A549 (cell line): ENCODE data around the gene TRIM45. TPM values are rescaled to one million over a fixed set of nuclear protein-coding genes. Genes with fewer than 3 reads are reported as not detected.

ENCODE experiments used
- BCL3 ChIP-seq: fragments of >200 bp; sonication (Bioruptor Twin); formaldehyde crosslinking; IDR thresholded peaks from 3 replicates; pipeline ENCODE4 v1.6.1; 2016
- CBX8 ChIP-seq: fragments of 200-600 bp; sonication (generic); IDR thresholded peaks from 2 replicates; pipeline ENCODE4 v1.6.1; 2016
- CEBPB ChIP-seq, 2 experiments: fragments of >200 bp in 1 of 2; sonication (Bioruptor Twin) in 1 of 2; formaldehyde crosslinking in 1 of 2; IDR thresholded peaks; 2 replicates each; pipeline ENCODE4 v1.6.1; 2012 to 2016
- CHD4 ChIP-seq: fragments of 200-600 bp; sonication (generic); IDR thresholded peaks from 2 replicates; pipeline ENCODE4 v1.6.1; 2016; ENCODE audit warnings: antibody characterized with exemption, mild to moderate bottlenecking, borderline replicate concordance
- CTCF ChIP-seq: fragments of >200 bp; sonication (Bioruptor Twin); formaldehyde crosslinking; IDR thresholded peaks from 3 replicates; pipeline ENCODE4 v1.5.1; 2016
- E2F6 ChIP-seq: IDR thresholded peaks from 2 replicates; pipeline ENCODE4 v1.6.1; 2012; ENCODE audit warnings: low read depth, borderline replicate concordance
- EHF ChIP-seq: fragments of 250-450 bp; sonication (Bioruptor Pico); IDR thresholded peaks from 2 replicates; pipeline ENCODE4 v1.5.0; 2020; ENCODE audit warnings: mild to moderate bottlenecking
- ESRRA ChIP-seq: fragments of 150-350 bp; IDR thresholded peaks from 2 replicates; pipeline ENCODE4 v1.6.1; 2014; ENCODE audit warnings: mild to moderate bottlenecking, low read length, borderline replicate concordance
- FOSB ChIP-seq: fragments of 250-450 bp; sonication (Bioruptor Pico); IDR thresholded peaks from 2 replicates; pipeline ENCODE4 v1.5.0; 2020; ENCODE audit warnings: mild to moderate bottlenecking, moderate library complexity
- FOSL2 ChIP-seq, 2 experiments: fragments of 450-650 bp in 1 of 2; fragments of >200 bp in 1 of 2; sonication (Bioruptor Twin) in 1 of 2; formaldehyde crosslinking; IDR thresholded peaks; 2 replicates each; pipeline versions ENCODE4 v1.5.0 to v1.6.1; 2016 to 2020; ENCODE audit warnings: mild to moderate bottlenecking in 1 of 2, moderate library complexity in 1 of 2
- HOXB5 ChIP-seq: fragments of 250-450 bp; sonication (Bioruptor Pico); IDR thresholded peaks from 2 replicates; pipeline ENCODE4 v1.5.0; 2020; ENCODE audit warnings: mild to moderate bottlenecking, moderate library complexity
- MAX ChIP-seq: IDR thresholded peaks from 2 replicates; pipeline ENCODE4 v1.6.1; 2012
- MAZ ChIP-seq: fragments of 150-350 bp; IDR thresholded peaks from 2 replicates; pipeline ENCODE4 v1.6.1; 2014; ENCODE audit warnings: antibody characterized with exemption, low read depth, low read length, borderline replicate concordance
- NPAS2 ChIP-seq: fragments of 250-450 bp; sonication (Bioruptor Pico); IDR thresholded peaks from 2 replicates; pipeline ENCODE4 v1.8.0; 2022; ENCODE audit warnings: mild to moderate bottlenecking, moderate library complexity, borderline replicate concordance
- PHF8 ChIP-seq: fragments of 200-600 bp; sonication (generic); IDR thresholded peaks from 2 replicates; pipeline ENCODE4 v1.6.1; 2016; ENCODE audit warnings: low read depth, mild to moderate bottlenecking, antibody characterized with exemption, moderate library complexity, borderline replicate concordance
- RAD21 ChIP-seq, 2 experiments: fragments of >200 bp in 1 of 2; sonication (Bioruptor Twin) in 1 of 2; formaldehyde crosslinking in 1 of 2; IDR thresholded peaks in 1 of 2; conservative IDR thresholded peaks in 1 of 2; 2 replicates in 1 of 2; 3 replicates in 1 of 2; pipeline ENCODE4 v1.6.1; 2012 to 2018; ENCODE audit warnings: inconsistent platforms in 1 of 2
- RCOR1 ChIP-seq: fragments of 150-350 bp; IDR thresholded peaks from 2 replicates; pipeline ENCODE4 v1.6.1; 2014; ENCODE audit warnings: antibody characterized with exemption, low read length, low read depth
- RFX5 ChIP-seq: fragments of 450-650 bp; IDR thresholded peaks from 2 replicates; pipeline ENCODE4 v1.7.1; 2014; ENCODE audit warnings: antibody characterized with exemption, mild to moderate bottlenecking, moderate library complexity
- RNF2 ChIP-seq: fragments of 200-600 bp; sonication (generic); IDR thresholded peaks from 2 replicates; pipeline ENCODE4 v1.6.1; 2016; ENCODE audit warnings: low read depth, mild to moderate bottlenecking, antibody characterized with exemption, moderate library complexity, borderline replicate concordance
- SMC3 ChIP-seq: fragments of >200 bp; sonication (Bioruptor Twin); formaldehyde crosslinking; IDR thresholded peaks from 3 replicates; pipeline ENCODE4 v1.6.1; 2018; ENCODE audit warnings: inconsistent platforms
- TFCP2L1 ChIP-seq: fragments of 250-450 bp; sonication (Bioruptor Pico); IDR thresholded peaks from 2 replicates; pipeline ENCODE4 v1.5.0; 2021; ENCODE audit warnings: mild to moderate bottlenecking
- USF2 ChIP-seq: fragments of 450-650 bp; IDR thresholded peaks from 2 replicates; pipeline ENCODE4 v1.6.1; 2014; ENCODE audit warnings: antibody characterized with exemption
- ZNF302 ChIP-seq: fragments of 250-450 bp; sonication (Bioruptor Pico); IDR thresholded peaks from 2 replicates; pipeline ENCODE4 v1.9.0; 2021; ENCODE audit warnings: inconsistent platforms, mild to moderate bottlenecking, moderate library complexity
- polyA plus RNA-seq, 4 experiments: library from polyadenylated mRNA; depleted of rRNA in 3 of 4; stranded (reverse); fragments of >200 nt; fragmentation: RNase III in 1 of 4; extraction: RNeasy Plus Mini Kit Qiagen cat#74134 plus additional on column Dnase treatment in 1 of 4; gene quantifications; 2 replicates in 3 of 4; 3 replicates in 1 of 4; pipeline ENCODE4 v1.2.3, GENCODE V29; 2011 to 2017

Gene TRIM45
- polyA plus RNA-seq, 2 of the 4 experiments (the other 2 are of a cell fraction), result 3.0 to 3.4 TPM

GRCh38 chr1:117121589-117122329 lies at the start of gene TRIM45 (continued):
- no peak for TF ChIP-seq HOXB5 (CRISPR knock-in tag)
- TF ChIP-seq FOSL2 (IDR thresholded peaks at IDR 0.05), result no peak
- TF ChIP-seq FOSL2 (CRISPR knock-in tag; IDR thresholded peaks at IDR 0.05), result no peak
- 0 out of 3 replicates have a peak, but pooled peaks have one; percentile 42 for TF ChIP-seq BCL3
- no peak for TF ChIP-seq RCOR1
- no peak for TF ChIP-seq CBX8
- TF ChIP-seq RNF2, result no peak
- no peak for TF ChIP-seq NPAS2 (CRISPR knock-in tag)
- TF ChIP-seq TFCP2L1 (CRISPR knock-in tag), result no peak
- TF ChIP-seq ZNF302 (CRISPR knock-in tag), result no peak
- TF ChIP-seq EHF (CRISPR knock-in tag), result no peak
- no peak for TF ChIP-seq RFX5
- no peak for TF ChIP-seq CEBPB (IDR thresholded peaks at IDR 0.05)
- TF ChIP-seq CTCF, result peak; percentile 61
- TF ChIP-seq MAX, result peak; percentile 96
- no peak for TF ChIP-seq ESRRA
- no peak for TF ChIP-seq FOSB (CRISPR knock-in tag)
- no peak for TF ChIP-seq USF2
- TF ChIP-seq PHF8, result no peak
- peak; percentile 93 for TF ChIP-seq E2F6
- TF ChIP-seq CHD4, result no peak
- TF ChIP-seq MAZ, result no peak
- peak; percentile 69 for TF ChIP-seq SMC3
- peak; percentile 58 to 72 for TF ChIP-seq RAD21 (conservative IDR thresholded peaks at IDR 0.05 in 1 of 2, IDR thresholded peaks at IDR 0.05 in 1 of 2)
